WTC11 (cell line): ENCODE measurements around the gene MGAT5B. TPM values are rescaled to one million over a fixed set of nuclear protein-coding genes. Genes with fewer than 3 reads are reported as not detected.

Experiments
- ATAC-seq: fragments of 200-7000 bp; cut with Tn5 transposase; 2 replicates; pipeline ENCODE4 v1.10.0; 2021; ENCODE audit warnings: mild to moderate bottlenecking, moderate library complexity
- CTCF ChIA-PET: fragments of 300-600 bp; sonication (Branson Sonifier 250); formaldehyde crosslinking; loops from one replicate; lab custom pipeline; 2021; ENCODE audit warnings: antibody characterized with exemption; lab: Charles Lee
- POLR2A ChIA-PET: fragments of 350-600 bp; sonication (Branson Sonifier 250); formaldehyde crosslinking; loops from one replicate; lab custom pipeline; 2021; ENCODE audit warnings: antibody characterized with exemption; lab: Charles Lee
- DNase-seq: peaks from one replicate; pipeline ENCODE4 v3.0.0; 2021; ENCODE audit warnings: low spot score
- H3K27ac Mint-ChIP-seq: 2 replicates; pipeline ENCODE4 v1.8.0; 2021; ENCODE audit warnings: mixed read lengths
- H3K27me3 Mint-ChIP-seq: 2 replicates; pipeline ENCODE4 v1.8.0; 2021; ENCODE audit warnings: low read depth, mild to moderate bottlenecking, moderate library complexity, mixed read lengths
- H3K36me3 Mint-ChIP-seq: 2 replicates; pipeline ENCODE4 v1.8.0; 2021; ENCODE audit warnings: mixed read lengths
- H3K4me1 Mint-ChIP-seq: 2 replicates; pipeline ENCODE4 v1.8.0; 2022; ENCODE audit warnings: mixed read lengths
- H3K4me3 Mint-ChIP-seq: 2 replicates; pipeline ENCODE4 v1.8.0; 2021; ENCODE audit warnings: mild to moderate bottlenecking, moderate library complexity, mixed read lengths
- H3K9me3 Mint-ChIP-seq: 2 replicates; pipeline ENCODE4 v1.8.0; 2021; ENCODE audit warnings: mixed read lengths
- ATF1 ChIP-seq: sonication (generic); formaldehyde crosslinking; IDR thresholded peaks from 2 replicates; pipeline ENCODE4 v1.8.1; 2023; ENCODE audit warnings: mild to moderate bottlenecking, moderate library complexity, missing genetic modification reagents
- E2F5 ChIP-seq: sonication (generic); formaldehyde crosslinking; IDR thresholded peaks from 2 replicates; pipeline ENCODE4 v1.8.1; 2022; ENCODE audit warnings: mild to moderate bottlenecking, moderate library complexity, missing genetic modification reagents
- ELF4 ChIP-seq: sonication (generic); formaldehyde crosslinking; IDR thresholded peaks from 2 replicates; pipeline ENCODE4 v1.8.1; 2022; ENCODE audit warnings: low read depth, mild to moderate bottlenecking, moderate library complexity, missing genetic modification reagents
- FOXJ3 ChIP-seq: sonication (generic); formaldehyde crosslinking; IDR thresholded peaks from 2 replicates; pipeline ENCODE4 v1.9.0; 2021; ENCODE audit warnings: missing genetic modification reagents, mild to moderate bottlenecking, borderline replicate concordance
- JAZF1 ChIP-seq: fragments of 250-450 bp; sonication (Bioruptor Pico); IDR thresholded peaks from 2 replicates; pipeline ENCODE4 v1.9.0; 2021; ENCODE audit warnings: moderate library complexity, mild to moderate bottlenecking, inconsistent platforms
- NFE2L1 ChIP-seq: sonication (generic); formaldehyde crosslinking; IDR thresholded peaks from 2 replicates; pipeline ENCODE4 v1.8.1; 2023; ENCODE audit warnings: missing genetic modification reagents
- NR1H2 ChIP-seq: sonication (generic); formaldehyde crosslinking; IDR thresholded peaks from 2 replicates; pipeline ENCODE4 v1.9.0; 2021; ENCODE audit warnings: mild to moderate bottlenecking, moderate library complexity, missing genetic modification reagents
- RELA ChIP-seq: sonication (generic); formaldehyde crosslinking; IDR thresholded peaks from 2 replicates; pipeline ENCODE4 v1.8.1; 2022; ENCODE audit warnings: missing genetic modification reagents, mild to moderate bottlenecking, borderline replicate concordance
- SMAD3 ChIP-seq: sonication (generic); formaldehyde crosslinking; IDR thresholded peaks from 2 replicates; pipeline ENCODE4 v1.8.0; 2022; ENCODE audit warnings: missing genetic modification reagents, mild to moderate bottlenecking, borderline replicate concordance
- SP1 ChIP-seq: sonication (generic); formaldehyde crosslinking; conservative IDR thresholded peaks from 2 replicates; pipeline ENCODE4 v1.8.1; 2022; ENCODE audit warnings: missing genetic modification reagents
- TEAD1 ChIP-seq: sonication (generic); formaldehyde crosslinking; IDR thresholded peaks from 2 replicates; pipeline ENCODE4 v1.8.0; 2022; ENCODE audit warnings: mild to moderate bottlenecking, missing genetic modification reagents
- ZBTB43 ChIP-seq: sonication (generic); formaldehyde crosslinking; IDR thresholded peaks from 2 replicates; pipeline ENCODE4 v1.8.1; 2023; ENCODE audit warnings: mild to moderate bottlenecking, missing genetic modification reagents
- ZNF121 ChIP-seq: sonication (generic); formaldehyde crosslinking; IDR thresholded peaks from 2 replicates; pipeline ENCODE4 v1.8.0; 2023; ENCODE audit warnings: missing genetic modification reagents
- ZNF219 ChIP-seq: sonication (generic); formaldehyde crosslinking; IDR thresholded peaks from 2 replicates; pipeline ENCODE4 v1.8.0; 2023; ENCODE audit warnings: missing genetic modification reagents, mild to moderate bottlenecking, borderline replicate concordance
- ZNF263 ChIP-seq: sonication (generic); formaldehyde crosslinking; IDR thresholded peaks from 2 replicates; pipeline ENCODE4 v1.8.1; 2022; ENCODE audit warnings: low read depth, mild to moderate bottlenecking, moderate library complexity, missing genetic modification reagents
- ZNF317 ChIP-seq: sonication (generic); formaldehyde crosslinking; IDR thresholded peaks from 2 replicates; pipeline ENCODE4 v1.8.1; 2023; ENCODE audit warnings: low read depth, mild to moderate bottlenecking, moderate library complexity, missing genetic modification reagents, borderline replicate concordance
- ZNF416 ChIP-seq: fragments of 250-450 bp; sonication (Bioruptor Pico); IDR thresholded peaks from 2 replicates; pipeline ENCODE4 v1.9.0; 2021; ENCODE audit warnings: mild to moderate bottlenecking, inconsistent platforms
- ZNF423 ChIP-seq: fragments of 250-450 bp; sonication (Bioruptor Pico); IDR thresholded peaks from 2 replicates; pipeline ENCODE4 v2.1.2; 2022; ENCODE audit warnings: mild to moderate bottlenecking, moderate library complexity
- total RNA-seq: library from RNA; stranded (reverse); gene quantifications from 3 replicates; pipeline ENCODE4 v1.2.3, GENCODE V29; 2021
- TF ChIP-seq, protein P1 (sequence below): fragments of 250-450 bp; sonication (Bioruptor Pico); IDR thresholded peaks from 2 replicates; pipeline ENCODE4 v1.9.0; 2021; ENCODE audit warnings: mild to moderate bottlenecking
- TF ChIP-seq, protein P2 (sequence below): fragments of 250-450 bp; sonication (Bioruptor Pico); IDR thresholded peaks from 2 replicates; pipeline ENCODE4 v1.9.0; 2021; ENCODE audit warnings: mild to moderate bottlenecking, borderline replicate concordance
- TF ChIP-seq, protein P3 (sequence below): sonication (generic); formaldehyde crosslinking; IDR thresholded peaks from 2 replicates; pipeline ENCODE4 v1.8.0; 2023; ENCODE audit warnings: missing genetic modification reagents
- TF ChIP-seq, protein P4 (sequence below): sonication (generic); formaldehyde crosslinking; IDR thresholded peaks from 2 replicates; pipeline ENCODE4 v1.8.1; 2022; ENCODE audit warnings: low read depth, missing genetic modification reagents, borderline replicate concordance
- TF ChIP-seq, protein P5 (sequence below): sonication (generic); formaldehyde crosslinking; conservative IDR thresholded peaks from 2 replicates; pipeline ENCODE4 v1.8.1; 2022; ENCODE audit warnings: mild to moderate bottlenecking, missing genetic modification reagents

The MGAT5B gene
- total RNA-seq, 1 experiment from 2014 or later: 11.6 TPM

GRCh38 chr17:76946111-76946771 is 78.0 kb downstream of the MGAT5B start (continued):
- TF ChIP-seq, protein P1, sequence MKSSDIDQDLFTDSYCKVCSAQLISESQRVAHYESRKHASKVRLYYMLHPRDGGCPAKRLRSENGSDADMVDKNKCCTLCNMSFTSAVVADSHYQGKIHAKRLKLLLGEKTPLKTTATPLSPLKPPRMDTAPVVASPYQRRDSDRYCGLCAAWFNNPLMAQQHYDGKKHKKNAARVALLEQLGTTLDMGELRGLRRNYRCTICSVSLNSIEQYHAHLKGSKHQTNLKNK (CRISPR knock-in tag): no peak
- TF ChIP-seq, protein P2, sequence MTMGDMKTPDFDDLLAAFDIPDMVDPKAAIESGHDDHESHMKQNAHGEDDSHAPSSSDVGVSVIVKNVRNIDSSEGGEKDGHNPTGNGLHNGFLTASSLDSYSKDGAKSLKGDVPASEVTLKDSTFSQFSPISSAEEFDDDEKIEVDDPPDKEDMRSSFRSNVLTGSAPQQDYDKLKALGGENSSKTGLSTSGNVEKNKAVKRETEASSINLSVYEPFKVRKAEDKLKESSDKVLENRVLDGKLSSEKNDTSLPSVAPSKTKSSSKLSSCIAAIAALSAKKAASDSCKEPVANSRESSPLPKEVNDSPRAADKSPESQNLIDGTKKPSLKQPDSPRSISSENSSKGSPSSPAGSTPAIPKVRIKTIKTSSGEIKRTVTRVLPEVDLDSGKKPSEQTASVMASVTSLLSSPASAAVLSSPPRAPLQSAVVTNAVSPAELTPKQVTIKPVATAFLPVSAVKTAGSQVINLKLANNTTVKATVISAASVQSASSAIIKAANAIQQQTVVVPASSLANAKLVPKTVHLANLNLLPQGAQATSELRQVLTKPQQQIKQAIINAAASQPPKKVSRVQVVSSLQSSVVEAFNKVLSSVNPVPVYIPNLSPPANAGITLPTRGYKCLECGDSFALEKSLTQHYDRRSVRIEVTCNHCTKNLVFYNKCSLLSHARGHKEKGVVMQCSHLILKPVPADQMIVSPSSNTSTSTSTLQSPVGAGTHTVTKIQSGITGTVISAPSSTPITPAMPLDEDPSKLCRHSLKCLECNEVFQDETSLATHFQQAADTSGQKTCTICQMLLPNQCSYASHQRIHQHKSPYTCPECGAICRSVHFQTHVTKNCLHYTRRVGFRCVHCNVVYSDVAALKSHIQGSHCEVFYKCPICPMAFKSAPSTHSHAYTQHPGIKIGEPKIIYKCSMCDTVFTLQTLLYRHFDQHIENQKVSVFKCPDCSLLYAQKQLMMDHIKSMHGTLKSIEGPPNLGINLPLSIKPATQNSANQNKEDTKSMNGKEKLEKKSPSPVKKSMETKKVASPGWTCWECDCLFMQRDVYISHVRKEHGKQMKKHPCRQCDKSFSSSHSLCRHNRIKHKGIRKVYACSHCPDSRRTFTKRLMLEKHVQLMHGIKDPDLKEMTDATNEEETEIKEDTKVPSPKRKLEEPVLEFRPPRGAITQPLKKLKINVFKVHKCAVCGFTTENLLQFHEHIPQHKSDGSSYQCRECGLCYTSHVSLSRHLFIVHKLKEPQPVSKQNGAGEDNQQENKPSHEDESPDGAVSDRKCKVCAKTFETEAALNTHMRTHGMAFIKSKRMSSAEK: no peak
- TF ChIP-seq SMAD3 (CRISPR knock-in tag): no peak

- H3K27ac Mint-ChIP-seq: 0 out of 2 replicates have a peak overlapping the region, but pooled peaks have one; percentile 33
- no peaks in the 10 kb centered on the region for H3K27me3 Mint-ChIP-seq
- POLR2A ChIA-PET: no interaction called here
- no peak overlapping the region for H3K4me3 Mint-ChIP-seq
- CTCF ChIA-PET: interaction anchor here (1.9 kb wide), 1 partner anchor 109 kb away, joined by 7 read pairs; no protein-coding TSS in a partner anchor
- H3K4me1 Mint-ChIP-seq: peaks cover 17% of the 10 kb centered on the region
- TF ChIP-seq, protein P3, sequence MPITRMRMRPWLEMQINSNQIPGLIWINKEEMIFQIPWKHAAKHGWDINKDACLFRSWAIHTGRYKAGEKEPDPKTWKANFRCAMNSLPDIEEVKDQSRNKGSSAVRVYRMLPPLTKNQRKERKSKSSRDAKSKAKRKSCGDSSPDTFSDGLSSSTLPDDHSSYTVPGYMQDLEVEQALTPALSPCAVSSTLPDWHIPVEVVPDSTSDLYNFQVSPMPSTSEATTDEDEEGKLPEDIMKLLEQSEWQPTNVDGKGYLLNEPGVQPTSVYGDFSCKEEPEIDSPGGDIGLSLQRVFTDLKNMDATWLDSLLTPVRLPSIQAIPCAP: no peak
- H3K36me3 Mint-ChIP-seq: no peaks in the 10 kb centered on the region
- DNase-seq: no peak
- H3K9me3 Mint-ChIP-seq: no peaks in the 10 kb centered on the region
- no peak for ATAC-seq
Measured at GRCh38 chr17:76946772-76947135, 78.5 kb downstream of the MGAT5B start.

DNA sequence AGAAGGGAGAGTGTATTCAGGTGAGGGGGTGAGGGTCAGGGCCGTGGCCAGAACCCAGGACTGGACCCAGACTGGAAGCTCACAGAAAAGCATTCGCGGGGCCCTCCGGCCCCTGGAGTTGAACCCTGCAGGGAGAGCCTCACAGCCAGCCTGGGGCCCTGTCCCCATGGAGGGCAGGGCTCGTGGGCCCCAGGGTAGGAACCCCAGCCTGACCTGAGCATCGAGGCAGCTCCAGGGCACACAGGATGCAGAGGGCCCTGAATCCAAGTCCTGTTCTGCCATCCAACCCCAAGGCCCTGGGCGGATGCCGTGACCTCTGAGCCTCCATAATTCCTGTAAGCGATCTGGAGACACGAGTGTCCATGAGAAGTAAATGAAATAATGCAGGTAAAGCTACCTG is 79.1 kb downstream of the MGAT5B start:
- Mint-ChIP-seq H3K9me3 (no peaks in the 10 kb centered on the region), H3K4me1 (peaks cover 16% of the 10 kb centered on the region), H3K4me3 (no peak overlapping the region), H3K27ac (no peak overlapping the region), H3K36me3 (no peaks in the 10 kb centered on the region), H3K27me3 (no peaks in the 10 kb centered on the region)
- no peak for ATAC-seq
- ChIA-PET CTCF (interaction anchor here (1.9 kb wide), 1 partner anchor 109 kb away, joined by 7 read pairs; no protein-coding TSS in a partner anchor), POLR2A (no interaction called here)
- DNase-seq: no peak
- no peak for TF ChIP-seq ZNF263 (CRISPR knock-in tag)
- TF ChIP-seq TEAD1 (CRISPR knock-in tag): no peak
- no peak for TF ChIP-seq RELA
- no peak for TF ChIP-seq NR1H2 (CRISPR knock-in tag)
- TF ChIP-seq, protein P4, sequence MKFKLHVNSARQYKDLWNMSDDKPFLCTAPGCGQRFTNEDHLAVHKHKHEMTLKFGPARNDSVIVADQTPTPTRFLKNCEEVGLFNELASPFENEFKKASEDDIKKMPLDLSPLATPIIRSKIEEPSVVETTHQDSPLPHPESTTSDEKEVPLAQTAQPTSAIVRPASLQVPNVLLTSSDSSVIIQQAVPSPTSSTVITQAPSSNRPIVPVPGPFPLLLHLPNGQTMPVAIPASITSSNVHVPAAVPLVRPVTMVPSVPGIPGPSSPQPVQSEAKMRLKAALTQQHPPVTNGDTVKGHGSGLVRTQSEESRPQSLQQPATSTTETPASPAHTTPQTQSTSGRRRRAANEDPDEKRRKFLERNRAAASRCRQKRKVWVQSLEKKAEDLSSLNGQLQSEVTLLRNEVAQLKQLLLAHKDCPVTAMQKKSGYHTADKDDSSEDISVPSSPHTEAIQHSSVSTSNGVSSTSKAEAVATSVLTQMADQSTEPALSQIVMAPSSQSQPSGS: no peak
- no peak for TF ChIP-seq ZNF423 (CRISPR knock-in tag)
- TF ChIP-seq ZNF121: no peak
- TF ChIP-seq ATF1 (CRISPR knock-in tag): no peak
- TF ChIP-seq JAZF1 (CRISPR knock-in tag): no peak
- no peak for TF ChIP-seq ELF4 (CRISPR knock-in tag)
- no peak for TF ChIP-seq ZBTB43 (CRISPR knock-in tag)
- TF ChIP-seq ZNF317 (CRISPR knock-in tag): no peak
- TF ChIP-seq FOXJ3 (CRISPR knock-in tag): no peak
- no peak for TF ChIP-seq SP1 (CRISPR knock-in tag)
- no peak for TF ChIP-seq E2F5 (CRISPR knock-in tag)
- TF ChIP-seq ZNF416 (CRISPR knock-in tag): no peak
- TF ChIP-seq NFE2L1 (CRISPR knock-in tag): no peak
- TF ChIP-seq, protein P5, sequence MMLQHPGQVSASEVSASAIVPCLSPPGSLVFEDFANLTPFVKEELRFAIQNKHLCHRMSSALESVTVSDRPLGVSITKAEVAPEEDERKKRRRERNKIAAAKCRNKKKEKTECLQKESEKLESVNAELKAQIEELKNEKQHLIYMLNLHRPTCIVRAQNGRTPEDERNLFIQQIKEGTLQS (CRISPR knock-in tag): no peak
- TF ChIP-seq ZNF219 (CRISPR knock-in tag): no peak
